B cell (primary cell): ENCODE measurements around the gene HYAL2. TPM values are rescaled to one million over a fixed set of nuclear protein-coding genes. Genes with fewer than 3 reads are reported as not detected.

ENCODE experiments used
- ATAC-seq: fragments of 200-7000 bp; cut with Tn5 transposase; one replicate; pipeline ENCODE4 v1.10.0; 2021; ENCODE audit warnings: low read depth, mild to moderate bottlenecking, moderate number of reproducible peaks, moderate library complexity
- CTCF ChIA-PET: fragments of 350-600 bp; sonication (Branson Sonifier 250); formaldehyde crosslinking; loops from one replicate; lab custom pipeline; 2021; ENCODE audit warnings: antibody characterized with exemption, inconsistent platforms; lab: Charles Lee
- POLR2A ChIA-PET: fragments of 350-600 bp; sonication (Branson Sonifier 250); formaldehyde crosslinking; loops from one replicate; lab custom pipeline; 2021; ENCODE audit warnings: antibody characterized with exemption; lab: Charles Lee
- DNase-seq: peaks from one replicate; pipeline ENCODE4 v3.0.0; 2013
- H2AFZ ChIP-seq: 2 replicates; pipeline ENCODE4 v1.6.1; 2012; ENCODE audit warnings: mild to moderate bottlenecking, low read depth, low read length; ENCODE audit not compliant: insufficient read depth, poor library complexity, severe bottlenecking
- H3K27ac ChIP-seq, 2 donors: 1 replicate in 1 of 2; 2 replicates in 1 of 2; pipeline ENCODE4 v1.5.1; 2012 to 2013; ENCODE audit warnings: low read length in 2 of 2, mild to moderate bottlenecking in 2 of 2, moderate library complexity in 1 of 2
- H3K27me3 ChIP-seq, 4 experiments: fragments of 200-600 bp in 1 of 4; sonication (generic) in 1 of 4; replicated peaks in 1 of 4; 1 replicate in 2 of 4; 2 replicates in 2 of 4; pipeline versions ENCODE4 v1.6.1 to v1.7.0; 2013 to 2016; ENCODE audit warnings: low read length in 3 of 4, mild to moderate bottlenecking in 2 of 4, mixed read lengths in 1 of 4, moderate library complexity in 1 of 4; ENCODE audit not compliant: insufficient read depth in 4 of 4, control insufficient read depth in 3 of 4; ENCODE audit errors: control extremely low read depth in 1 of 4
- H3K36me3 ChIP-seq, 2 experiments: replicated peaks in 1 of 2; 1 replicate in 1 of 2; 2 replicates in 1 of 2; pipeline versions ENCODE4 v1.6.1 to v1.7.1; 2013; ENCODE audit warnings: low read length in 1 of 2; ENCODE audit not compliant: insufficient read depth in 2 of 2, control insufficient read depth in 1 of 2; ENCODE audit errors: control extremely low read depth in 1 of 2, extremely low read depth in 1 of 2
- H3K4me1 ChIP-seq, 2 donors: fragments of 200-600 bp in 1 of 2; sonication (generic) in 1 of 2; 1 replicate in 1 of 2; 2 replicates in 1 of 2; pipeline versions ENCODE4 v1.5.1 to v1.6.1; 2013 to 2017; ENCODE audit warnings: low read length in 2 of 2; ENCODE audit not compliant: control insufficient read depth in 2 of 2, insufficient read depth in 2 of 2
- H3K4me2 ChIP-seq: replicated peaks from 2 replicates; pipeline ENCODE3; 2012; ENCODE audit warnings: mild to moderate bottlenecking, low read depth, low read length; ENCODE audit not compliant: poor library complexity, severe bottlenecking
- H3K4me3 ChIP-seq, 5 experiments: fragments of 200-600 bp in 1 of 5; sonication (generic) in 1 of 5; 1 replicate in 3 of 5; 2 replicates in 2 of 5; pipeline versions ENCODE4 v1.5.1 to v1.7.0; 2011 to 2016; ENCODE audit warnings: low read length in 4 of 5, mild to moderate bottlenecking in 4 of 5, low read depth in 2 of 5, control low read depth in 1 of 5, moderate library complexity in 1 of 5; ENCODE audit not compliant: insufficient read depth in 1 of 5; ENCODE audit errors: control extremely low read depth in 1 of 5, extremely low read depth in 1 of 5
- H3K79me2 ChIP-seq: fragments of 200-600 bp; sonication (generic); one replicate; pipeline ENCODE4 v1.6.0; 2016; ENCODE audit warnings: low read length; ENCODE audit not compliant: control insufficient read depth, insufficient read depth
- H3K9ac ChIP-seq: fragments of 200-600 bp; sonication (generic); 2 replicates; pipeline ENCODE4 v1.6.1; 2017; ENCODE audit warnings: mild to moderate bottlenecking, low read length, moderate library complexity
- H3K9me3 ChIP-seq, 3 donors: one replicate each; pipeline versions ENCODE4 v1.6.1 to v1.7.1; 2013; ENCODE audit warnings: low read length in 2 of 3; ENCODE audit not compliant: control insufficient read depth in 2 of 3, insufficient read depth in 1 of 3; ENCODE audit errors: control extremely low read depth in 1 of 3
- H4K20me1 ChIP-seq: 2 replicates; pipeline ENCODE4 v1.6.0; 2012; ENCODE audit warnings: mild to moderate bottlenecking, low read length; ENCODE audit not compliant: insufficient read depth, control insufficient read depth, poor library complexity, severe bottlenecking
- H3K27ac Mint-ChIP-seq: one replicate; pipeline ENCODE4 v1.8.0; 2021; ENCODE audit warnings: mixed read lengths
- H3K27me3 Mint-ChIP-seq: one replicate; pipeline ENCODE4 v1.8.0; 2021; ENCODE audit warnings: mixed read lengths
- H3K4me1 Mint-ChIP-seq: one replicate; pipeline ENCODE4 v1.8.0; 2021; ENCODE audit warnings: mixed read lengths
- H3K4me3 Mint-ChIP-seq: one replicate; pipeline ENCODE4 v1.8.0; 2021; ENCODE audit warnings: mixed read lengths
- H3K9me3 Mint-ChIP-seq: one replicate; pipeline ENCODE4 v1.8.0; 2022; ENCODE audit warnings: mixed read lengths; ENCODE audit not compliant: insufficient read depth
- CTCF ChIP-seq: fragments of 200-600 bp; IDR thresholded peaks from one replicate; pipeline ENCODE4 v1.8.0; 2022; ENCODE audit warnings: antibody characterized with exemption, mild to moderate bottlenecking
- EZH2 ChIP-seq: IDR thresholded peaks from 2 replicates; pipeline ENCODE4 v1.6.1; 2012; ENCODE audit warnings: borderline replicate concordance, low read depth, mild to moderate bottlenecking, moderate library complexity, low read length; ENCODE audit not compliant: insufficient read depth, poor library complexity, severe bottlenecking
- WGBS: methylation state at CpG from one replicate; pipeline ENCODE4 v1.1.5; 2013; ENCODE audit warnings: missing lambda C conversion rate; ENCODE audit not compliant: insufficient coverage; 5-methylcytosine and 5-hydroxymethylcytosine counted together
- intact Hi-C: fragments of 100-400 bp; cut with micrococcal nuclease; formaldehyde crosslinking; loops from one replicate; pipeline ENCODE4 v1.10.0; 2022
- polyA plus RNA-seq: library from polyadenylated mRNA; depleted of rRNA; stranded (reverse); fragments of >200 nt; gene quantifications from 2 replicates; pipeline ENCODE4 v1.2.3, GENCODE V29; 2012
- total RNA-seq, 2 donors: library from RNA; stranded (reverse); fragments of 120-200 nt in 1 of 2; gene quantifications; 1 replicate in 1 of 2; 2 replicates in 1 of 2; pipeline versions ENCODE4 v1.2.3 to v1.2.4, GENCODE V29; 2013 to 2022

The HYAL2 gene
- total and polyA plus RNA-seq, 2 donors (not counting 1 experiment from before 2014, with no cell fraction given), result 4.2 to 5.1 TPM

- H3K9me3 ChIP-seq, result no peaks in the 10 kb centered on the region
- ATAC-seq (no peak), DNase-seq (no peak)
- peak overlapping the region; percentile 61 to 86 (median 69) for H3K4me3 ChIP-seq
- ChIA-PET CTCF (interaction anchor here (0.6 to 2.0 kb wide), 4 partner anchors 10 to 1420 kb away, joined by 4 to 14 read pairs (median 4); partner anchors contain the start of genes CYB561D2, NPRL2 and TUSC2), POLR2A (interaction anchor here (0.9 to 6.1 kb wide), 7 partner anchors 11 to 227 kb away, joined by 3 to 96 read pairs (median 6); partner anchors contain the start of genes C3orf18, CYB561D2, HYAL3 and IFRD2)
- H3K36me3 ChIP-seq, result peaks cover 0 to 10% of the 10 kb centered on the region in 2 experiments
- Mint-ChIP-seq H3K9me3 (no peaks in the 10 kb centered on the region), H3K4me3 (peak overlapping the region; percentile 96), H3K27me3 (no peaks in the 10 kb centered on the region), H3K27ac (peak overlapping the region; percentile 99), H3K4me1 (peaks cover 49% of the 10 kb centered on the region)
- WGBS, result 4% methylated on average over 8 of the region's 9 CpGs
- H3K27ac ChIP-seq, result peak overlapping the region; percentile 97 to 98
- H3K79me2 ChIP-seq, result peaks cover 43% of the 10 kb centered on the region
- peak overlapping the region; percentile 89 for H3K9ac ChIP-seq
- H4K20me1 ChIP-seq, result peaks cover 10% of the 10 kb centered on the region
- H3K4me1 ChIP-seq, result peaks cover 38 to 62% of the 10 kb centered on the region in 2 donors
- H3K27me3 ChIP-seq, result no peaks in the 10 kb centered on the region
- H3K4me2 ChIP-seq, result peak overlapping the region; percentile 90
- intact Hi-C loops, result no loop called here
- H2AFZ ChIP-seq, result peak overlapping the region; percentile 82
- TF ChIP-seq CTCF (no peak), EZH2 (no peak)
Measured at GRCh38 chr3:50340147-50340447, 17.6 kb upstream of the HYAL2 start.

- Histone ChIP-seq H3K27me3 (no peaks in the 10 kb centered on the region), H4K20me1 (peaks cover 12% of the 10 kb centered on the region), H3K4me2 (peak overlapping the region; percentile 90), H2AFZ (peak overlapping the region; percentile 82), H3K9ac (peak overlapping the region; percentile 89), H3K27ac (peak overlapping the region; percentile 97 to 98), H3K4me3 (peak overlapping the region; percentile 61 to 86 (median 69)), H3K4me1 (peaks cover 37 to 63% of the 10 kb centered on the region in 2 donors), H3K36me3 (peaks cover 0 to 10% of the 10 kb centered on the region in 2 experiments), H3K79me2 (peaks cover 47% of the 10 kb centered on the region), H3K9me3 (no peaks in the 10 kb centered on the region)
- intact Hi-C loops, result loop anchor here (5.0 kb wide), 1 partner anchor 102 kb away; the partner anchor contains the start of gene GNAI2
- TF ChIP-seq EZH2, result no peak
- no peak for TF ChIP-seq CTCF
- ATAC-seq, result no peak
- Mint-ChIP-seq H3K27me3 (no peaks in the 10 kb centered on the region), H3K4me1 (peaks cover 47% of the 10 kb centered on the region), H3K27ac (peak overlapping the region; percentile 99), H3K4me3 (peak overlapping the region; percentile 96), H3K9me3 (no peaks in the 10 kb centered on the region)
- 47% methylated on average over 10 of the region's 14 CpGs for WGBS
- no peak for DNase-seq
- POLR2A ChIA-PET, result interaction anchor here (1.0 to 6.1 kb wide), 4 partner anchors 11 to 47 kb away, joined by 3 to 96 read pairs (median 8); partner anchors contain the start of genes CYB561D2, IFRD2, NPRL2 and TUSC2
- CTCF ChIA-PET, result interaction anchor here (1.8 to 3.9 kb wide), 3 partner anchors 9 to 12 kb away, joined by 4 to 37 read pairs (median 14); partner anchors contain the start of genes CYB561D2, NPRL2 and TUSC2
Measured at GRCh38 chr3:50339485-50340146, 17.1 kb upstream of the HYAL2 start.
